ENCODE data around the gene MTCL1.

DNA sequence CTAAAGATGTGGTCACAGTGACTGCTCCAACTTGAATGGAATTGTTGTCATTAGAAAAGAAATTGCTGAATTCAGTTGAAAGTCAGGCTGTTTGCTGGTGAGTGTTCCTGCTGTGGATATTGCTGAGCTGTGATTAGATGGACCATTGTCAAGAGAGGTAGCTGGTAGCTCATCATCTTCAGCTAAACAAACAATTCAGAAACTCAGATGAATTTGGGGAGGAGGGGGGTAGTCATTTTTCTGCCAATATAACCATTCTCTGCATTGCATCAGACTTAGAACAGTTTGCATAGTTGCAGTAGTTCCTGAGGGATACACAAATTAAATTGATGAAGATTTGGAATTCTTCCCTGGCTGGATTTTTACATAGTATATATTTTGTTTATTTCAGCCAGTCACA, 108.3 kb downstream of the MTCL1 start:
- TF ChIP-seq FOXK2 (IDR thresholded peaks at IDR 0.05) (no peak), FOXA1 (IDR thresholded peaks at IDR 0.05) (no peak), L3MBTL2 (conservative IDR thresholded peaks at IDR 0.05) (no peak), TARDBP (IDR thresholded peaks at IDR 0.05) (no peak)
